Tibial nerve (tissue), 4 donors: ENCODE results near the gene CDC42BPG. TPM values are rescaled to one million over a fixed set of nuclear protein-coding genes. Genes with fewer than 3 reads are reported as not detected.

Source experiments
- DNase-seq, 2 donors: peaks; one replicate each; pipeline ENCODE4 v3.0.0-alpha.2; 2019; ENCODE audit warnings: low spot score in 2 of 2
- H3K27ac ChIP-seq, 4 donors: fragments of 200-600 bp; sonication (generic) in 3 of 4; one replicate each; pipeline ENCODE4 v1.5.1; 2017 to 2019; ENCODE audit warnings: mild to moderate bottlenecking in 1 of 4
- H3K27me3 ChIP-seq, 2 donors: fragments of 200-600 bp; sonication (generic) in 1 of 2; one replicate each; pipeline versions ENCODE4 v1.5.1 to v1.6.0; 2017 to 2019
- H3K36me3 ChIP-seq, 3 donors: fragments of 200-600 bp; sonication (generic); one replicate each; pipeline ENCODE4 v1.5.1; 2018 to 2019
- H3K4me1 ChIP-seq, 4 donors: fragments of 200-600 bp; sonication (generic) in 3 of 4; one replicate each; pipeline ENCODE4 v1.5.1; 2017 to 2019
- H3K4me3 ChIP-seq, 4 donors: fragments of 200-600 bp; sonication (generic) in 3 of 4; one replicate each; pipeline ENCODE4 v1.5.1; 2017 to 2019; ENCODE audit warnings: mild to moderate bottlenecking in 1 of 4, moderate library complexity in 1 of 4
- H3K9me3 ChIP-seq, 4 donors: fragments of 200-600 bp; sonication (generic) in 3 of 4; one replicate each; pipeline ENCODE4 v1.5.1; 2017 to 2019
- CTCF ChIP-seq, 5 experiments: fragments of 200-600 bp in 3 of 5; fragments of 450-650 bp in 2 of 5; sonication (generic) in 3 of 5; IDR thresholded peaks; one replicate each; pipeline ENCODE4 v1.5.1; 2016 to 2019; ENCODE audit warnings: antibody characterized with exemption in 5 of 5, mild to moderate bottlenecking in 3 of 5, moderate library complexity in 2 of 5
- EP300 ChIP-seq, 2 donors: sonication (generic); formaldehyde crosslinking; IDR thresholded peaks; one replicate each; pipeline ENCODE4 v1.6.1; 2017; ENCODE audit warnings: antibody characterized with exemption in 2 of 2, mild to moderate bottlenecking in 1 of 2
- POLR2A ChIP-seq, 2 donors: fragments of 450-650 bp; IDR thresholded peaks; one replicate each; pipeline ENCODE4 v1.6.1; 2017; ENCODE audit warnings: antibody characterized with exemption in 2 of 2, mild to moderate bottlenecking in 2 of 2, moderate library complexity in 2 of 2
- WGBS, 2 donors: methylation state at CpG; one replicate each; pipeline ENCODE4 v1.1.5; 2018; 5-methylcytosine and 5-hydroxymethylcytosine counted together
- total RNA-seq, 4 donors: library from RNA; depleted of rRNA; stranded (reverse); fragments of >200 nt; gene quantifications; one replicate each; pipeline ENCODE4 v1.1.0, GENCODE V29; 2016

Gene CDC42BPG
- total RNA-seq, 4 donors from 2014 or later: under 0.01 to 0.30 (median 0.21) TPM; not detected in 1

GRCh38 chr11:64784813-64785581 lies 59.5 kb downstream of the CDC42BPG start:
- Histone ChIP-seq H3K4me3 (no peak overlapping the region), H3K9me3 (no peaks in the 10 kb centered on the region), H3K4me1 (peaks cover 0 to 6% (median 0%) of the 10 kb centered on the region in 4 donors), H3K36me3 (peaks cover 0 to 26% (median 3%) of the 10 kb centered on the region in 3 donors), H3K27me3 (no peaks in the 10 kb centered on the region), H3K27ac (no peak overlapping the region)
- WGBS, 2 donors: 85 to 90% methylated on average over 12 of the region's 12 CpGs
- TF ChIP-seq EP300 (IDR thresholded peaks at IDR 0.05) (no peak), POLR2A (IDR thresholded peaks at IDR 0.05) (no peak), CTCF (IDR thresholded peaks at IDR 0.05) (no peak)
- no peak for DNase-seq

GRCh38 chr11:64778473-64779298 lies 65.8 kb downstream of the CDC42BPG start, which contains the start of gene SF1:
SF1 (minus strand) TSS chr11:64778542; CDS start chr11:64778392, 150 bp downstream.
- DNase-seq: peak; percentile 96 to 98
- Histone ChIP-seq H3K4me1 (peaks cover 3 to 45% (median 31%) of the 10 kb centered on the region in 4 donors), H3K27me3 (no peaks in the 10 kb centered on the region), H3K36me3 (peaks cover 0 to 36% (median 21%) of the 10 kb centered on the region in 3 donors), H3K27ac (peak within 1 kb of the TSS; percentile 100), H3K4me3 (peak within 1 kb of the TSS; percentile 79 to 100 (median 98)), H3K9me3 (no peaks in the 10 kb centered on the region)
- 1% methylated on average over 31 to 38 of the region's 80 CpGs for whole genome bisulfite sequencing, 2 donors
- peak in 4 of 5 experiments; percentile 12 to 38 (median 31) for TF ChIP-seq CTCF (IDR thresholded peaks at IDR 0.05)
- TF ChIP-seq POLR2A (IDR thresholded peaks at IDR 0.05): peak; percentile 85 to 96
- TF ChIP-seq EP300 (IDR thresholded peaks at IDR 0.05): peak; percentile 90 to 99

- no peaks in the 10 kb centered on the region for H3K9me3 ChIP-seq
- DNase-seq: no peak
- H3K27ac ChIP-seq: peak overlapping the region; percentile 100
- no peak for TF ChIP-seq EP300 (IDR thresholded peaks at IDR 0.05)
- TF ChIP-seq CTCF (IDR thresholded peaks at IDR 0.05): no peak
- TF ChIP-seq POLR2A (IDR thresholded peaks at IDR 0.05): no peak
- H3K27me3 ChIP-seq: no peaks in the 10 kb centered on the region
- H3K4me1 ChIP-seq: peaks cover 3 to 51% (median 34%) of the 10 kb centered on the region in 4 donors
- H3K36me3 ChIP-seq: peaks cover 0 to 41% (median 27%) of the 10 kb centered on the region in 3 donors
- H3K4me3 ChIP-seq: peak overlapping the region; percentile 79 to 100 (median 98)
- WGBS, 2 donors: 2% methylated on average over 24 of the region's 28 CpGs; no CpG with 5 or more reads in 1 of the 2 donors
Observed at GRCh38 chr11:64778223-64778472, 66.3 kb downstream of the CDC42BPG start.

- H3K27me3 ChIP-seq: no peaks in the 10 kb centered on the region
- H3K4me3 ChIP-seq: peak overlapping the region; percentile 79 to 100 (median 98)
- peak in 1 of 2 donors; percentile 33 for TF ChIP-seq EP300 (IDR thresholded peaks at IDR 0.05)
- peak; percentile 13 to 52 for TF ChIP-seq POLR2A (IDR thresholded peaks at IDR 0.05)
- TF ChIP-seq CTCF (IDR thresholded peaks at IDR 0.05): no peak
- peak; percentile 54 to 62 for DNase-seq
- H3K9me3 ChIP-seq: no peaks in the 10 kb centered on the region
- H3K4me1 ChIP-seq: peaks cover 3 to 56% (median 39%) of the 10 kb centered on the region in 4 donors
- H3K36me3 ChIP-seq: peaks cover 0 to 45% (median 29%) of the 10 kb centered on the region in 3 donors
- peak overlapping the region; percentile 100 for H3K27ac ChIP-seq
- whole genome bisulfite sequencing, 2 donors: 0% methylated on average over 5 to 52 of the region's 98 CpGs
Observed at GRCh38 chr11:64777449-64778222, 66.8 kb downstream of the CDC42BPG start.
